GM19455 (cell line): ENCODE measurements around the gene DSCAML1.

ENCODE experiments used
- ATAC-seq: cut with Tn5 transposase; IDR thresholded peaks from one replicate; pipeline ENCODE4 v1.9.1; 2021; ENCODE audit not compliant: unreplicated experiment

DSCAML1 gene

DNA sequence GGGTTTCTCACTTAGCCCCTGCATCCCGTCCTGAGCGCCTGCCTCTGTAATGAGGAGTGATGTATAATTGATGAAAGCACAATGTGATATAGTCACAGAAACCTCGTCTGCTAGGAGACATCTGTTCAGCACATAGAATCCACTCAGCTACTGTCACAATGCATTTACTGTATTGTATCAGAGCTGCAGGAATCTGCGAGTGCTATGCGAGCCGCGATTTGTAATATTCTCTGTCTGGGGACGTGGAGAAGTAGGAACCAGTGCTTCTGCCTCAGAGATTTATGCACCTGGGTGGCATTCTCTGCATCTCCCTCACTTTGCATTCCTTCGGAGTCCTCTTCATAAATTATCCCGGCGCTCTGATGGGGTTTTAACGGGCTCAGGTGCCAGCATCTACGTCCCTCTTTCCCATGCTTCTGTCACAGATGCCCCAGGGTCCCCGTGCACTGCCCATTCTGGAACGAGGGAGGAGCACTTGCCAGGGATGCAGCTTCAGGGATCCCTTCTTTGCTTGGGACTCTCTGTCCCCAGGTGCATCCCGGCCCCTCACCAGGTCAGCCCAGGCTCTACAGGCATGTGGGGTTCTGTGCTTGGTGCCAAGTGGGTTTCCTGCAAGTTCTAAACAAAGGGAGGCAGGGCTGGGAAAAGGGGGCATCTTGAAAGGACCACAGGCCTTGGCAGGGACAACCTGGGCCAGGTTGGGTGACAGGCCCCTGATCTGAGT is 205.5 kb downstream of the DSCAML1 start:
- no peak for ATAC-seq

DNA sequence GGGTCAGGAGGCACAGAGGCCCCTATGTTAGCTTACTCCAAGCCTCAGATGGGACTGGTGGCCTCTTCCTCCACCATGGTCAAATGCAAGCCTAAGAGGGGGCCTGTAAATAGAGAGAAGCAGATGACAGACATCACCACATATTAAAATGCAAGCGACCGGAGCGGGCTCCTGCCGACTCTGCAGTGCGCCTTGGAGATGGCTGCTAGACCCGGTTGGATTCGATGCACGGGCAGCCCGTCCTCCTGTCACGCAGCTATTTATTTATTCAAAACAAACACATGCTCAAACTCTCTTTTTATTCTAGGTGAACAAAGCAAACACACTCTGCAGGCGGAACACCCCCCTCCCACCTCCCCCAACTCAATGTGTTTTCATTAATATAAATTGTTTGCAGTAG is 208.0 kb downstream of the DSCAML1 start:
- no peak for ATAC-seq

DNA sequence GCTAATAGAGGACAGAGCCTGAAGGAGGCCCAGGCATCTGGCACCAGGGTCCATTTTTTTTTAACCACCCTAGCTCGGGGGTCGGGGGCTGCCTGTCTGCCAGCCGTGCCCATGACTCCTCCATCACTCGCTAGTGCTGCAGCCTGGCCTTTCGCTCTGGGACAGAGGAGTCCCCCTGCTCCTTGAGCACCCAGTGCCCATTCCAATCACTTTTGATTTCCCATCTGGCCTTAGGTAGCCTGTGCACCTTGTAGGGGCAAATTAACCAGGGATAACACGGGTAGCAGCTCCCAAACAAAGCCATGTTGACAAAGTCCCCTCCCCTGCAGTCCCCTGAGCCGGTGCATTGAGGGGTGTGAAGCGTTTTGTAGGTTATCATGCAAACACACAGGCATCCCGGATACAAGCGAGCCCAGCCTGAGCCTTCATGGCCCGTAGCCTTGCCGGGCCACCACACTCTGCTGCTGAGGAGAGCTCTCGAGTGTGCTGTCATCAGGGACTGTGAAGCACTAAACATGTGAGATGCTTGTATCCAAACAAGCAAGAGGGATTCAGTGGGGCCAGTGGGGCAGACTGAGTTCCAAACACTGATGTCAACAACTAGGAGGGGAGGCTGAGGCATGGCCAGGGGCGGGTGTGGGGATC is 208.7 kb downstream of the DSCAML1 start:
- ATAC-seq = no peak

DNA sequence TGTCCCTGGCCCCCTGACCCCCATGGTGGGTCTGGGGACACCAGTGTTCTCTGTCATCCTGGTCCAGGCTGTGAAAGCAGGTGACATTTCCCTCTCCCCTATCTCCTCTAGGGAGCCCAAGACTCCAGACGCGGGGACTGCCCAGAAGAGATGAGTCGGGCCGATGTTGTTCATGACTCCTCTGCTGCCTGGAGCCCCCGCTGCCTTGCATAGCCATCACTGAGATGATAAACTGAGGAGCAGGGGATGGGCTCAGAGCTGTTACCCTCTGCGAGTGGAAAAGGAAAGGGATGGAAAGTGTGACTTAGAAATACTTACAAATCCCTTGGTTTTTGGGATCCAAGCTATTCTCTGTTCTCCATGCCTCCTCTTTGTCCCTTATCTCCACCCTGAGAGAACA is 209.6 kb downstream of the DSCAML1 start:
- ATAC-seq = no peak

DNA sequence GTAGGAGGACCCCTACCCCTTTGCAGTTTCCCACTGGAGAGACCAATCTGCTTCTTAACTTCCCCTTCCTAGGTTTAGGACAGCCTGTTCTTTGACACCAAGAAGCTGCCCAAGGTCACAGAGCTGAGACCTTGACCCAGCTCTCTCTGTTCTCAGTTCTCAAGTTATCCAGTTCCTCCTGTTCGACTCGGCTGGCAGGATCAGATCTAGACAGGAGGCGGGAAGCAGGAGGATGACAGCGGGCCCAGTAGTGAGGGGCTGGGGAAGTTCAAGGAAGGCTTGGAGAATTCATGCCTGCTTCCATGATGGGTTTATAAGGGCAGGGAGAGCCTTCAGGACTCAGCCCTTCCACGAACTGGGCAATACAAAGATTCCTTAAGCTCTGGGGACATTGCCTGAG is 210.6 kb downstream of the DSCAML1 start:
- ATAC-seq = no peak

DNA sequence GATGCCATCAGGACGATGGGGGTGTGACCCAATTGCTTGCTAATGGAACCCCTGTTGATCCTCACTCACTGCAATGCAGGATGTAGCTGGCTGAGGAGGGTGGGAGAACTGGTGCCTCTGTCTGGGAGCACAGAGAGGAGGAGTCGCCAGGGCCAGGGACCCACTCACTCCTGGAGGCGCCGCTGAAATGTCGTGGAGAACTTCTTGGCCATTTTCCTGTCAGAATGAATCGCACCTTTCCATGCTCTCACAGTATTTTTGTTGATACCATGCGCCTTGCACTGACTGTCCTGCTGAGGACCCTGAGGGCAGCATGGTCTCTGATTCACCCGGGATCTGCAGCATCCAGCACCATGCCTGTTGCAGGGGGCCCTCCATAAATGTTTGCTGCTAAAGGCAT is 211.4 kb downstream of the DSCAML1 start:
- no peak for ATAC-seq

DNA sequence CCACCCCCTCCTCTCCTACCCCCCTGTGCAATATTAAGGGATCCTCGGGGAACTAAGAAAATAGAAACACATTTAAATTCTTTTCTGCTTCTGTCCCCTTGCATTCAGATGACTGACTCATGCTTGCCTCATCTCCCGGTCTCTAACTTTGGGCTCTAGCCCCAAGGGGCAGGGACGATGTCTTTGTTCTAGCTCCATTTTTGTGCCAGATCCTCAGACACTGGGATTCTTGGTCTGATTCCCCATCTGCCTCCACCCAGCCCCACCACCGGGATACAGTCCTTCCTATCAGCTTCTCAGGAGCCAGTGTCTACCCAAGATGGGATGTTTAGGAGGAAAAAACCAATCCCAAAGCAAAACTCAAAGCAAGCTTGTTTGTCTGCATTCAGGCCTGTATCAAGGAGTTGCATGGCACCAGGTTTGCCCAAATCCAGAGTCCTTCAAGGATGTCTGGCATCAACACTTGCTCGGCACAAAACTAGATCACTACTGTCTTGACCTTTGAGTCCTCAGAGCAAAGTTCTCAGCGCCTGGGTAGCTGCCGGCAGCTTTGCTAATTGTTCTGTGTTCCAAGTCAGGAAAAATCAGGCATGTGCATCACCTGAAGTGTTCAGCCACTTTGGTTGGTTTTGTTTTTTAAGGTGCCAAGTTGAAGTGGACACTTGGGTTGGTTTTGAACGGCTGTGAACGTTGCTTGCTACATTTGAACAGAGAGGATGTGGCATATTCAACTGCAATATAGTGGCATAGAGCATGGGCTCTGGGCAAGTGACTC is 212.8 kb downstream of the DSCAML1 start:
- no peak for ATAC-seq

DNA sequence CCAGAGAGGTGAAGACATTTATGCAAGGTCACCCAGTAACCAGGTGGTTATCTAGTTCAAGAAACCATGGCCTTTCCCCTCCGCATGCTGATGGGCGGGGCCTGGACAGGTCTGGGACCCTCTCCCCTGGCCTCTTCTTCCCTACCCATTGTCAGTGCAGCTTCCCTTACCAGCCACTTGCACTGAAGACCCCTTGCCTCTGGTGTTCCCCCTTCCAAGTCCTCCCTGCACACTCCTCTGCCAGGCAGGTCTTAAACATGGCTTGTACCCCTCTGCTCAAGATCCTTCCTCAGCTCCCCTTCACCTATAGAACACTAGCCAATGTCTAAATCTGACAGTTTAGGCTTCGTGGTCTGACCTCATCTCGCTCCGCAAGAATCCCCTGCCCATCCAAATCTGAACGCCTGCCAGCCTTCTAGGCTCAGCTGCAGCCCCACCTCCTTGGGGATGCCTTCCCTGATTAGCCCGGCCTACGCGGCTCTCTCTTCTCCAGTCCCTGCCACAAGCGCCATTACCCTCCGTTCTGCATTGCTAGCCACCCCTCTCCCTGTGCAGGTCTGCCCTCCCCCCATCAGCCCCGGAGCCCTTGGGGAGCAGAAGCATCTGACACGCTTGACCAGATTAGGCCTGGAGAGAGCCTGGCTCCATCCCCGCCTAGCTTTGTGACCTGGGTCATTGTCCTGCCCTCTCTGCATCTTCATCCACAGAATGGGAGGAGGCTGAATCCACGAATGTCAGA is 213.8 kb downstream of the DSCAML1 start:
- no peak for ATAC-seq

DNA sequence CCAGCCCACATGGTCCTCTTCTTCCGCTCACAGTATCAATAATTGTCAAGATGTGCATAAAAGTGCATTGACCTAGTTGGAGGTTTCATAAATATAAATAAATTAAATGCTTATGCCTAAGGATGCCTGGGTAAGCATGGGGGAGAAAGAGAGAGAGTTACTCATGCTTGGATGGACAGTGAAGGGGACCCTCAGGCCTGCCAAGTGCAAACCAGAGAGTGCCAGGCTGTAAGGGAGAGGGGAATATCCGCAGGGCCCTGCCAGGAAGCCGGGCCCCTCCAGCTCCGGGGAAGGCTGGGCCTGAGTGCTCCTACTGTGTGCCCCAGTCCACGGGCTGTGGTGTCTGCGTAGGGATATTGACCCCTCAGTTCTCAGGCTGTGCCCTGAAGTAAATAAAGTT is 214.6 kb downstream of the DSCAML1 start:
- ATAC-seq = no peak

DNA sequence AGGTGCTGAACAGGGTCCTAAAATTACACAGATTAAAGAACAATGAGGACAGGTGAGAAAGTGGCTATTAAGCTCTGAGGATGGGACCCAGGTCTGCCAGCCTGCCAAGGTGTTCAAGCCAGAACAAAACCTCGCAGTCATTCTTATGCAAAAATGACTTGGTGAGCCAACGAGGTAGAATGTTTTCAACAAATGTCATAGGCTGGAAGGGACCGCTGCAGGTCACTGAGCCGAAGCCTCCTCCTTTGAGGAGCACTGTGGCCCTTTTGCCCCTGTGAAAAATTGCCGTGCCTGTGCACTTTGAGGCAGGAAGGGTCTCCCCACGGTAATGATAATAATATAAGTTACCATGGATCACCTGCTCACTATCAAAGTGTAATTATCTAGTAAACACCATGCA is 216.2 kb downstream of the DSCAML1 start:
- ATAC-seq = no peak

DNA sequence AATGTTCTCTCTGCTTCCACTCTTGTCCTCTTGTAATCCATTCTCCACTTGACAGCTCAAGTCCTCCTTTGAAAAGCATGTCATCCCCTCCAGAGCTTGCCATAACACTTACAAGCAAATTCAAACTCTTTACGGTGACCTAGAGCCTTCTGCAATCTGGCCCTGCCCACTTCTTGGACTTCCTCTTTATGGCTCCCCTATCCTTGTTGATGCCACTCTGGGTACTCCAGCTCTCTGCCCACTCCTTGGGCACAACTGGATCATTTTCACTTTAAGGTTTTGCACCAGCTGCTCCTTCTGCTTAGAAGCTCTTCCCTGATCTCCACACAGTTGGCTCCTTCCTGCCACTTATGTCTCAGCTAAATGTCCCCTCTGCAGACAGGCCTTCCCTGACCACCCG is 217.9 kb downstream of the DSCAML1 start:
- no peak for ATAC-seq

DNA sequence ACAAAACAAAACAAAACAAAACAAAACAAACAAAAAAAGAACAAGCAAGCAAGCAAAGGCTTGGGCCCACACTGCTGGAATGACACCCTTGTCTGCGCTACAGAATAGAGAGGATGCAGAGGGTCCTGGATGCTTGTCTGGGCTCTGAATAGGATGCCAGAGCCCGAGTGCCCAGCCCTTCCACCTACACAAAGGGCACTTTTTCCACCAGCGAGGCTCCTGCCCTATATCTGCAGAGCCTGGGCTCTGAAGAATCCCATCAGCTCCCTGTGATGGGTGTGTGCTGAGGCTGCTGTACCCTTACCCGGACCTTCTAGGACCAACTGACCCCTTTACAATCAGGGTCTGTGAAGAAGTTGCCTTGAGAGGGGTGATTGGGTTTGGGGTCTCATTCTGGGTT is 221.2 kb downstream of the DSCAML1 start:
- ATAC-seq = no peak

DNA sequence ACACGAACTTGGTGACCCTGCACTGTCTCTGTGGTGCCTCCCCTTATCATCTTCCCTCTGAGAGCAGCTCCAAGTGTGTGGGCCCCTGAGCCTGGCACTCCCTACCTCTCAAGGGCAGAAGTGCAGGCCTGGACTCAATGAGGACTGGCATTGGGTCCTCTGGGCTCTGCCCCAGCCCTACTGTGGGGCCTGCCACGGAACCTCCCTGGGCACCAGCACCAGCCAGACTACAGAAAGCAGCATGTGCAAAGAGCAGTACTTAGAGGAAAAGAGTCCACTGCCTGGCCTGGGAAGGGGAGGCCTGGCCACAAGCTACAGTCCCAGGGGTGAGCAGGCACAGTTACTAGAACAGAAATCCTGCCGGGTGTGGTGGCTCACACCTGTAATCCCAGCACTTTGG is 222.5 kb downstream of the DSCAML1 start:
- no peak for ATAC-seq

DNA sequence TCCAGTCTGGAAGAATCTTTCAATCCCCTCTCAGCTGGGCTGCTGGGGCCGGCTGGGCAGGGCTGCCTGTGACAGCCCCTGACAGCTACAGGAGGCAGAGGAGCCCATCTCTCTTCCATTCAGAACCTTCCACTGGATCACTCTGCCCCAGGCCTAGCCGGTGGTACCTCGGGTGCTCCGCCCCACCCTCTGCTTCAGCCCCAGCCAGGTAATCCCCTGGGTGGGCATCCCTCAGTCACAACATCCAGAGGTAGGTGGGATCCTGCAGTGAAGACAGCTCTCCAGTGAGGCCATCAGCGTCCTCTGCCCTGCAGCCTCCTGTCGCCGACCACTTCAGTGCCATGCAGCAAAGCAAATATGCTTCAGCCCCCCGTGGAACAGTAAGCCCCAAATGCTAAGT is 223.7 kb downstream of the DSCAML1 start:
- no peak for ATAC-seq

DNA sequence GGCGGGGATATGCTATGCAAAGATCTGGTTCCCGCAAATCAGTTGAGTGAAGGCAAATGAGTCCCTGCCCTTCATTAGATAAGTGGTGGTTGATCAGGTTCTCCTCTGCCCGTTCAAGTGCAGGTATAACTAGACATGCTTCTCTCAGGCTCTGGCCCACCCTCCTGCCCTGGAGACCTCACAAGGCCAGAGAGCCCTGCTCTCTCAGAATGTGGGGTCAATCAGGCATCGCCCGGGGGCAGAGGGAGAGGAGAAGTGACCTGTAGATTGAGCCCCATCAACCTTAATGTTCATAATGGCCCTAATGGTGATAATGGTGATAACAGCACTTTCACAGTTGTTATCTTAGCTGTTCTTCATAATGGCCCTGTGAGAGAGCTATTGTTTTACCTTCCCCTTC is 224.3 kb downstream of the DSCAML1 start:
- no peak for ATAC-seq

DNA sequence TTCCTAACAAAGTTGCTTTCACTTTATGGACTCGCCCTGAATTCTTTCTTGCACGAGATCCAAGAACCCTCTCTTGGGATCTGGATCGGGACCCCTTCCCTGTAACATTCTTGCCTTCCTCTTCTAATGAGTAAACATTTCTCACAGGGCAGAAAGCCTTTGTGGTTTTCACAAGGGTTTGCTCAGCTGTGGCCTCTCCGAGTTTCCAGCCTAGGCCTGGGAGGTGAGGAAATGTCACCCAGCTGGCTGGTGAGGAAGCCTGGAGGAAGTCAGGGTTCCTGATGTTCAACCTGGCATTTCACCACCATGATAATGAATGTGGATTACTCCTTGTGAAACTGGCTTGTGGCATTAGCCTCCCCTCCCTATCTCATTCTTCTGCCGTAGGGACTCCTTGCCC is 224.9 kb downstream of the DSCAML1 start:
- no peak for ATAC-seq

DNA sequence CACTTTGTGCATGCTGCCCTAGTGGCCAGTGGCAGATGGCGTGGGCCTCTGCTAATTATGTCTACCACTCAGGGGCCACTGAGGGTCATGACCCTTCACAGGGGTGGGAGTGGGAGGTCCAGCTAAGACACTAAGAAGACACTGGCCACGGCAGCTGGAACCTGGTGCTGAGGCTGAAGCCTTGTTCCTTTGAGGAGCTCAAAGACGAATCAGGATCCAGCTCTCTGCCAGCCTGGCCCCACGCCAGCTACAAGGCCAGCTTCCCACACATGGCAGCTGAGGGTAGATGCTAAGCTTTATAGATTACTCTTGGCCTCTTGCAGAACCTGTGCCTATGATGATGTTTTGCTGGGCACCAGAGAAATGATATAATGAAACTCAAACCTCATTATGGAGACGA is 226.3 kb downstream of the DSCAML1 start:
- ATAC-seq = no peak

DNA sequence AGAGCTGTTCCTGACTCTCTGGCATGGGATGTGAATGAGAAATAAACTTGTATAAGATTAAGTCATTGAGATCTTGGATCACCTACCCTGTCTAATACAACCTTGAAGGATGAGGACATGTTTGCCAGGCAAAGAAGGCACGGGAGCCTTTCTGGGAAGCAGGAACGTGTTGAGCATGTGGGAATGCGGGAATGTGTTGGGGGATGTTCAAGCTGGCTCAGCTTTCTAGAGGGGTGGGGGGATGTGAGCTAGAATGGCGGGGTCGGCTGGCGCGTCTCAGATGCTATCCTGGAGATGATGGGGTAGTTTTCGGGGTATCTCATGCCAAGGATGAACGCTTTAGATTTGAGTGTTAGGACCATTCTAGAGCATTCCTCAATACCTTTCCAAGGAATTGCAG is 227.1 kb downstream of the DSCAML1 start:
- no peak for ATAC-seq

DNA sequence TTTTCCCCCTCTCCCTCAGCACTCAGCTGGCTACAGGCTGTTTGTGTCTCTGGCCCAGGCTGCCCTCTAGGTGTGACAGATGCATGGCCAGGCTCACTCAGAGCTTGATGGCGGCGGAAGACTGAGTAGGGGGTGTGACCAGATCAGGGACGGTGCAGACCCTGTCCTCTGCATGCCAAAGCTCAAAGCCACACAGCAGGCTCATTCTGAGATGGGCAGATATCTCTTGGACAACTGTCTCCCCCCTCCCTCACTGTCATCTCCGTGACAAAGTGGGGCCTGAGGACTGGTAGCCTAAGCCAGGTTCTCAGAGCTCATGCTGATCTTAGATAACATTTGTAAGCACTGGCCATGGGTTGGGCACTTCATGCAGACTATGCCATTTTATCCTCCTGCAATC is 231.3 kb downstream of the DSCAML1 start:
- no peak for ATAC-seq

DNA sequence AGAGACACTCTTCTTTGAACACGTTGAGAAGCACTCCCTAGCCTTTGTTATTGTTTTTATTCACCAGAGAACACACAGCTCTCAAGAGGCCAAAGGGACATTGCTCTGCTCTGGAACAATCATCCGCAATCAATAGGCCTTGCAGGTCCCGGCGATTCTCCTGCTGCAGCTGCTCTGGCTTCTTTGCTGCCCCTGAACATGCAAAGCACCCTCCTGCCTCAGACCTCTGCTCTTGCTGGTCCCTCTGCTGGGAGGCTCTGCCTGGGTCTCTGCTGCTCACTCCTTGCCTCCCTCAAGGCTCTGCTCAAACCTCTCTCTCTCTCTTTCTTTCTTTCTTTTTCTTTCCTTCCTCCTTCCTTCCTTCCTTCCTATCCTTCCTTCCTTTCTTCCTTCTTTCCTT is 232.7 kb downstream of the DSCAML1 start:
- no peak for ATAC-seq

DNA sequence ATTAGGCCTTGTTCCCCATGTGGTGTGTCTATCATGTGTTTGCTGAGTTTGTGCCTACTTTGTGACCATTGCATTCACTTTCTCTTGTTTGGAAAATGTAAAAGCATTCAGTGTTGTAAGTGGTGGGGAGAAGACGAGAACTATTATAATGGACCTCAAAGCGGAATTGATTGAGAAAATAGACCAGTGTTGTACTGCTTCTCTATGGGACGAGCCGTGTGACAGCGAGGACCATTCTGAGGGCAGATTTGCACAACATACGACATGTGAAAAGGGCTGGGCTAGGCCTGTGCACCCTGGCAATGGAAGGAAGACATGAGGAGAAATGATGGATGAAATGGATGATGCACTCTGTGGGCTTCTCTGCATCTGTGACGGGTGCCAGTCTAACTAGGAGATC is 233.5 kb downstream of the DSCAML1 start:
- ATAC-seq = no peak

DNA sequence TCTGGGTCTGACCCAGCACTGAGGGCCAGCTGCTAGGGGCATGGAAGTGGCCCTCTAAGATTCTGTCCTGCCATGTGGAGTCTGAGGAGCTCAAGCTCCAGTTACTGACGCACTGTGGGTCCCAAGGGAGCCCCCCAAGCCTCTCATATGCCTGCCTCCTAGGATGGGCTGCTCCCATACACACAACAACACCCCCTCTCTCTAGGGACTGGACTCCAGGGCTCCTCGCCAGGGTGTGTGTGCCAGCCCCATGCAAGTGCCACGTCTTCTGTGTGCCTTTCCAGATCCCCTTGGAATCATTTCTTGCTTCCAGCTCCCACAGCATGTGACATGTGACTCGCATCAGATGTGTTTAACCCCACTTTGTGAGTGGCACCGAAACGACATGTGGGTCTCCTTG is 234.9 kb downstream of the DSCAML1 start:
- no peak for ATAC-seq
